CD4-positive, alpha-beta T cell treated with Interleukin-15 for 4 hours (primary cell): ENCODE measurements around the gene CHD5.
"Not testable (repeated sequence)": the region's sequence is repeated elsewhere in the genome, so short reads cannot be mapped to it uniquely, and the experiment has no call there.

Experiments
- DNase-seq: peaks from one replicate; pipeline ENCODE4 v3.0.0-alpha.2; 2020; ENCODE audit warnings: low spot score

The CHD5 gene

DNA sequence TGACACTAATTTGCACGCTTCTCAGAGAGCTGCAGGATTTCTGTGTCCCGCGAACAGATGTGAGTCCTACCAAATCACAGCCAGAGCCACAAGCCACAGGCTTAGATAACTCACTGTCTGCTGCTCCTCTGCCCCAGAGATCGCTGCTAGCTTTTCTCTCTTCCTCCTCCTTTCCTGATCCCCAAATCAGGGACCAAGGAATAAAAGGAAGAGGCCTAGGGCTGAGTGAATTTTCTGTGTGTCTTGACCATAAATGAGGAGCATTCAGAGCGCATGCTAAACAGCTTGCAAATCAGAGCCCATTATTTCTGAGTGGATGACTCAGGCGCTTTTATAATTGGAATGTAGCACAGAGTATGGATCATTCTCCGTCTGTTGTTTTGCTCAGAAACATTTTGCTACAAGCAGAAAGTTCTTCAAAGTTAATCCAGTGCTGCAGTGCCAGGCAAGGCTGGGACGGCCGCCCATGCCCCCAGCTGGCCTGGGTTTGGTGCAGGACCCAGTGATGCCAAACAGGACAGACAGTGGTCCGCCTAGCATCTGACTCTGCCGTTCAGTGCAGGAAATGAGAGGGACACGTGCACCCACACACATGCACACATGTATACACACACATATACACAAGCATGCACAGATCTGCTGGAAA, 96.2 kb downstream of the CHD5 start:
- DNase-seq, result no peak

DNA sequence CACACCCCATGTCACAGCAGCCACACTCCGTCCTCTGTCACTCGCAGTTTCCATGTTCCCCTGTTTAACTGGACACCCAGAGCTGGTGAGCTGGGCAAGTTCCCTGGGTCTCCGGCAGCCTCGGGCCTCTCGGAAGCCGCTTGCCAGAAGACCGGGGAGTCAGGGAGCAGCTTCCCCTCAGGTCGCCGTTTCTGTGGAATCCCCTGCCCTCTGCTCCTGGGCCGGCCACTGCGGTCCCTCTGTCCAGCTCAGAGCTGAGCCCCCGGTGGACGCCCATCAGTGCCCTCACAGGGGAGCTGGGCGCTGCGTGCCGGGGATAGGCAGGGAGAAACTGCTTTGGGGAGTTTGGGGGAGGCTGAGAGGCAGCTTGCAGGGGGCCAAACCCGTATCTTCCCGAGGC, 96.7 kb downstream of the CHD5 start:
- no peak for DNase-seq

DNA sequence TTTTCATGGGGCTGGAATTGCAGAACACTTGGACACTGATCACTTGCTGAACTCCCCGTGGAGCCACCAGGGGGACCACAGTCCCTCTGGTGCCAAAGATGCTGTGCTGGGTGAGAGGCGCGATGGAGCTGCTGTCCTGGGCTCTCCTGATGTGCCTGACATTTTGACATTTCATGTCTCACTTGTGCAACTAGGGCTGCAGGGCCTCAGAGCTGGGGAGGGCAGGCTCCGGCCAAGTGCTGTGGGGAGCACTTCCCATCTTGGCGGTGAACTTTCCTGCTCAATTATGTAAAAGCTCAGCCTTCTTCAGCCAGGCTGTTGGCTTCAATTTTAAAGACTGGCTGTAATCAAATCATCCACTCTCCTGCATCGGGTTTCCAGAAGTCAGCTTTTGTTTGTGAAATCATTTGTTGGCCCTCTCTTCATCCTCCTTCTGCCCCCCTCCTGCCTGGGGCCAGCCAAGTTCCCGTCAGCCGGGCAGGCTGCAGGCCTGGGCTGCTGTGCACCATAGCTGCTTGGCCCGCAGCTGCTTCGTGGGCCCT, 97.6 kb downstream of the CHD5 start:
- no peak for DNase-seq

DNA sequence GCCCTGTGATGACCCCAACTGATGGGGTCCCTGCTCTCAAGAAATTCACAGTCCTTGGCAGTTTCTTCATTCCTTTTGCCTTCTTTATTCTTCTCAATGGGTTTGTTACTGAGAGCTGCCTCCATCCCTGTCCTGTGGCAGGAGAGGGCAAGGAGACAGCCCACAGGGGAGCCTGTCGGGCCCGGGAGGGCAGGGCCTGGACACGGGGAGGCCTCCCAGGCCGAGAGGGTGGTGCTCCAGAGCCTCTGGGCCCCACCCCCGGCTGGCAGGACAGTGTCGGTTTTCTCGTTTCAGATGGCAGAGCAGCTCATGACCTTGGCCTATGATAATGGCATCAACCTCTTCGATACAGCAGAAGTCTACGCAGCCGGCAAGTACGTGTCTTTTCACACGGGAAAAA, 98.2 kb downstream of the CHD5 start:
- no peak for DNase-seq

DNA sequence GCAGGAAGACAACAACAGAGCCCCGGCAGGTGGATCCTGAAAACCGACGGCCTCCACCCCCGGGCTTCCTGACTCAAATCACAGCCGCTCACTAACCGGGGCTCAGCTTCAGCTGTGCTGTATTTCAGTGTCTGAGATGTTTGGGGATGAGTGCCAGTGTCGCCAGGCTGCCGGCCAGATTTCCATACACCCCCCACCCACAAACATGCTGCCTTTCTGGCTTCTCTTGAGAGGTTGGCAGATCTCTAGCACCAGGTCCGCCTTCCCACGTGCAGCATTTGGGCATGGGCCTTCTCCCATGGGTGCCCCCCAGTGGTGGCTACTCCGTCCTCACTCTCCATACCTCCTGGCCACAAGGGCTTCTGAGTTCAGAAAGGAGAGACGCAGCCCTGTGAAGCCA, 99.7 kb downstream of the CHD5 start:
- no peak for DNase-seq

DNA sequence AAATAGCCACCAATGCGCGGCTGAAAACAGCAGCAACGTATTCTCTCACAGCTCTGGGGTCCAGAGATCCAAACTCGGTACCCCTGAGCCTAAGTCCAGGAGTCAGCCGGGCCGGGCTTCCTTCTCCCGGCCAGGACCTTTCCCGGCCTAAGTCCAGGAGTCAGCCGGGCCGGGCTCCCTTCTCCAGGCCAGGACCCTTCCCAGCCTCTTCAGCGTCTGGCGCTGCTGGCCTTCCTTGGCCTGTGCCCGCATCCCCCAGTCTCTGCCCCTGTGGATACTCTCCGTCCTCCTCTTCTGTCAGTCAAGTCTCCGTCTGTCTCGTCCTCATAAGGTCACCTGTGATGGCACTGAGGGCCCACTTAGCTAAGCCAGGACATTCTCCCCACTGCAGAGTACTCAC, 102.2 kb downstream of the CHD5 start:
- no peak for DNase-seq

DNA sequence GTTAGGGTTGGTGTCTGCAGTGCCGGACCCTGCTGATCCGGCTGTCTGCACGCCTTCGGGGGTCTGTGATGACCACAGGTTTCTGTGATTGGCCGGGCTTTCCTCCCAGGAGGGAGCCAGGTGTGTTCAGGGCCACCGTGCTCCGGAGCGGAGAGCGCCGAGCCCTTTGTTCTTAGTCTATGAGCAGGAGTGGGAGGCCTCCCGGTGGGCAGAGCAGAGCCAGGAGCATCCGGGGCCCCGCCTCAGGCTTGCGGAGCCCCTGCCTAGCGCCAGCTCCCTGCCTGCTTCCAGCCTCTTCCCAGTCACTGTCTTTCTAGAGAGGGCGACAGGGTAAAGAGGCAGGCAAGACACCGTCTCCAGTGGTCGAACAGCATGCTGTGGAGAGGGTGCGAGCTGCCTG, 102.6 kb downstream of the CHD5 start:
- DNase-seq, result no peak

DNA sequence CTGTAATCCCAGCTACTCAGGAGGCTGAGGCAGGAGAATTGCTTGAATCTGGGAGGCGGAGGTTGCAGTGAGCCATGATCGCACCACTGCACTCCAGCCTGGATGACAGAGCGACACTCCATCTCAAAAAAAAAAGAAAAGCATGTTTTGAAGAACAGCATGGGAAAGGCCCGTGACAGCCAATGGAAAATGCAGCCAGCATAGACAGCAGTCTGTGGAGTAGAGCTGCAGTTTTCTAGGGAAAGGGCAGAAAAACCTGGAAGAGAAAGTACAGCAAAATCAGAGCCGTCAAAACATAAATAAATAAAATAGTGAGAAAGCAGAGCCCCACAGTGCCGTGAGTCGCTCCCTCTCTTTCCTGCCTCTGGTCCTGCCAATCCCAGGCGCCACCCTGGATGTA, 103.1 kb downstream of the CHD5 start:
- not testable (repeated sequence) for DNase-seq

DNA sequence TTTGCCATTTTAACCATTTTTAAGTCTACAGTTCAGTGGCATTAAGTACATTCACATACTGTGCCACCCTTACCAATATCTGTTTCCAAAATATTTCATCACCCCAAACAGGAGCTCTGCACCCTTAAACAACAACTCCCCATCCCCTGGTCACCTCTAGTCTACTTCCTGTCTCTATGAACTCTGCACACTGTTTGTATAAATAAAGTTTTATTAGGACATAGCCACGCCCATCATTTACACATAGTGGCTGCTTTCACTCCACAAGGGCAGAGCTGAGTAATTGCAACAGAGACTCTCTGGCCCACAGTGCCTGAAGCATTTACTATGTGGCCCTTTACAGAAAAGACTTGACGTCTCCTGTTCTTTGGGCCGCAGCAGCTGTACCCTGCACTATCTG, 104.4 kb downstream of the CHD5 start:
- DNase-seq, result no peak

DNA sequence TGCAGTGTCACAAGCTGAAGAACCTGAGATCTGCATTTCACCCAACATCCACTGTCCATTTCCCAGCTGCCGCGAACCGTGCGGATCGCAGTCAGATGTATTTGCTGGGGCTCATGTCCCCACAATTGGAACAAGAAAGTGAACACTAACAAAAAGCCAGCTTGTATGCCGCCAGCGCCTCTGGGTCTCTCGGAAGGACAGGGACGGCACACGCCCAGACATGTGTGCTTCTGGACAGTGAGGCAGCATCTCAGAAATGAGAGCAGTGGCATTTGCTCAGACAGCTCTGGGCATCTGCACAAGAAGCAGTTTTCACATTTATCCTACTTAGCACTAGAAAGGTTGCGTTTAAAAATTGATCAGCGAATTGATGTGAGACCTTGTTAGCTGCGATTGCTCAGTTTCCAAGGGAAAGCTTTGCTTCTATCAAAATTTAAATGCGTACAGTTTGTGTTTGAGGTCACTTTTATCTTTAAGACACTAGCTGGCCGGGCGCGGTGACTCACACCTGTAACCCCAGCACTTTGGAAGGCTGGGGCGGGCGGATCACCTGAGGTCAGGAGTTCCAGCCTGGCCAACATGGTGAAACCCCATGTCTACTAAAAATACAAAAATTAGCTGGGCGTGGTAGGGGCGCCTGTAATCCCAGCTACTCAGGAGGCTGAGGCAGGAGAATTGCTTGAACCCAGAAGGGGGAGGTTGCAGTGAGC, 105.8 kb downstream of the CHD5 start:
- no peak for DNase-seq

DNA sequence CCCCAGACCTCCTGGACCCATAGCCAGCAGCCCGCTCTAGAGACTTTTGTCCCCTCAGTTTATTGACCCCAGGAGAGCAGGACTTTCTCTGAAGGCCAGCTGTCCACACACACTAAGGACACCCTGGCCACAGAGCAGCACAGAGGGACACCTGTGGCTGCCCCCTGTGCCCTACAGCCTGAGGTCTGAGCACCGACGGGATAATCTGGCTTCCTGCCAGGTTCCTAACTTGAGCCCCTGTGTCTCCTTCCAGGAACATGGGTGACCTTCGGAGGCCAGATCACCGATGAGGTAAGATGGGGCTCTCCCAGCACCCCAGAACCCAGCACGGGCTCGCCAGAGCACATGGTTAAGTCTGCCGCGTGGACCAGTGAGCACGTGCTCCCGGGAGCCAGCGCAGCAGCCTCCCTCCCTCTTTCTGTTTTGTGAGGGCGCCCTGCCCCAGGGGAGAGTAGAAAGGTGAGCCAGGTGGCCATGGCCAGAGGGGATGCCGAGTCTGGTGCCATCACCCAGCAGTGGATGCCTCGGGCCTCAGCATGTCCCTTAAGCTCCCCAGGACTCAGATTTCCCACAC, 106.6 kb downstream of the CHD5 start:
- DNase-seq, result no peak

DNA sequence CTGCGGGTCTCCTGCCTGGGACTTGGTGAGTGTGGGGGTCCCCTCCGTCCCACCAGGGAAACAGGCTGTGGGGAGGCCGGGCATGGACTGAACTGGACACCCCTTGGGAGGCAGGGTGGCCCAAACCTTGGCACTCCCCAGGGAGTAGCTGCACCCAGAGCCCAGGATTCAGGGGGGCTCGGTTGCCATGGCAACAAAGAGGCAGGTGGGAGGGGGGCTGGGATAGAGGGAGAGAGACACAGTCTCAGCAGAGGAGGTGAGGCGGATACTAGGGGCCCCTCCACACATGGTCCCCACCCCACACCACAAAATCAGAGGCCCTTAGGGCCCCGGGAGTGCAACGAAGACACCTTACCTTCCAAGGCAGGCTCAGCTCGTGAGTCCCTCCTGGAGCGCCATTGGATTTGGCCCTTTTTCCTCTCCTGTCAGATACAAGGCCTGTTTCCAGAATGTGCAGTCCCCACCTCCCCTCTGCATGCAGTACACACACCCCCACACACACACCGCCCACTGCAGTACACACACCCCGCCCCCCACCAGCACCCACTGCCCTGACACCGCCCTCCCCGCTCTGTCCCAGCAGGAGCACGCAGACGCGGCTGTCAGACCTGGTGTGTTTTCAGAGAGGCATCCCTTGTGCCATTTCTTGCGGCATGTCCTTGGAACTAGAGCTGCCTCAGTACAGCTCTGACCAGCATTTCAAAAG, 107.2 kb downstream of the CHD5 start:
- DNase-seq, result no peak

DNA sequence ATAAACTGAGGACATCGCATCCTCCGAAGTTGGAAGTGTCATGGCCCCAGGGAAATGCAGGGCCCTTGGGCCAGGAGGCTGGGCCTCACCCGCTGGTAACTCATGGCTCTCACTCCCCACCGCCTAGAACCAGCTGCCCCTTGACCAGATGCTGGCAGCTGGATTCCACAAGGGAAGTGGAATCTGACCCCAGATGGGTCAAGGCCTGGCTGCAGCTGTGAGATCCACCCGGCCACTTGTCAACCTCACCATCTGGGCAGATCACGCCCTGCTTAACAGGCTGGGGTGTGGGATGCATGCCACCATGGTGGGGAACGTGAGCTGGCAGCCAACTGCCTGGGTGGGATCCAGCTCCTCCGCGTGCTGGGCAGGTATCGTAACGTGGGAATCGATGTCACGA, 108.9 kb downstream of the CHD5 start:
- no peak for DNase-seq

DNA sequence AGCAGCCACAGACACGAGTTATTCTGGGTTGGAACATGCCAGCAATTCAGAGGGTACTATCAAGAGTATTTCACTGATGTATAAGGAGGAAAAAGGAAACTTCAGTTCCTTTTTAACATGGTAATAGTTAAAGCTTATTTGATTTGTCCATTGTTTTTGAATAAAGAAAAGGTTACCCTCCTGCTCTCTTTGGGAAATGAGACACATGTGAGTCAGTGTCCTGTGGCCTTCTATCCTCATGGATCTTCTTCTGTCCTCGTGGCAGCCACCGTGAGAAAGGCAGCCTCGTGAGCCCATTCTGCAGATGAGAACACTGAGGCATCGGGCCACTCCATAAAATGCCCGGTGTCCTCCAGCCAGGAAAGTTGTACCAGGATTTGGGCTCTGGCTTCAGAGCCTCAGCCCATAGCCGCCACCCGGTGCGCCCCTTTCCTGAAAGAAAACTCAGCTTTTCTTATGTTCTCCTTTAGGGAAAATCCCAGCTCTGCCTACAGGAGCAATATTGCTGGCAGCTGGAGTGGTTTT, 109.6 kb downstream of the CHD5 start:
- no peak for DNase-seq

DNA sequence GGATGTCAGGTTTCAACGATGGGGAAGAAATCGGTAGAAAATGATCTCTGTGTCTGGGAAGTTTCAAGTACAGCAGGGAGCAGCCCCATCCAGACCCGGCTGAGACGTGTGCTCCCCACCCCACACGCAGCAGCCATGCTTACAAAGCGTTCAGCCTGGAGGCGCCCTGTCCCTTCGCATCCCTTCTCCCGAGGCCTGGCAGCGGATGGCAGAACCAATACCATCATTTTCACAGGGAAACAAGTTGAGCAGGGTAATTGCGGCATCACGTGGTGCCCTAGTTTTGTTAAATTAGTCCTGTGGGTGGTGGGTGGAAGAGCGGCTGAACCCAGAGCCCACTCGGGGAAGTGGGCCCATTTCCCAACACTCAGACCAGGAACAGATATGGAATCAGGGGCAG, 110.5 kb downstream of the CHD5 start:
- no peak for DNase-seq

DNA sequence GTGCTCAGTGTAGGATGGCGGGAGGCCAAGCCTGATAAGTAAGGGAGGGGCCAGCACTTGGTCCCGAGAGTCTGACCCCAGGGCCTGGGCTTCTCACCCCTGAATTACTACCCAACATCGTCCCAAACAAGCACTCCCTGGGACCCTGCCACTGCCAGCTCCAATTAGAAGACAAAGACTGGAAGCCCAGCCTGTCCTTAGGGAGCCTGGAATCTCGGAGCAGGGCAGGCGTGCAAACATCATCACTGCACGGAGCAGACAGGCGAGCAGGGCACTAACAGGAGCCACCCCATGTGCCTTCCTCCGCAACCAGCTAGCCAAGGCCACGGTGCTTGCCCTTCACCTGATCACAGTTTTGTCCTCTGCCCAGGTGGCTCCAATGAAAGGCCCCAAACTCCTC, 111.2 kb downstream of the CHD5 start:
- DNase-seq, result no peak

DNA sequence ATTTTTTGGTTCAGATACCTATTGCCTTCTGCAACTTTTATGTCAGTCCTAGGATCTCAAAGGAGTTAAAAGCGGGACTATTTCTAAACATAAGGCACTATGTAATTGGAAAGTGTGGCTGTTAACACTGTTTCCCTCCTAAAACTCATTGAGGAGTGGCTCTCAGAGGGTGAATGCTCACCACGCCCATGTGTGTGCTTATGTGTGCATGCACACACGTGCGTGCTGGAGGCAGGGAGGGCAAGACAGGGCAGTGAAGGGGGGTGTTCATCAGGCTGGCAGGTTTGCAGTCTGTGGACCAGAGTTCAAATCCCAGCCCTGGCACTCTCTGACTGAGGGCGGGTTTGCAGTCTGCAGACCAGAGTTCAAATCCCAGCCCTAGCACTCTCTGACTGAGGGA, 112.0 kb downstream of the CHD5 start:
- DNase-seq, result no peak

DNA sequence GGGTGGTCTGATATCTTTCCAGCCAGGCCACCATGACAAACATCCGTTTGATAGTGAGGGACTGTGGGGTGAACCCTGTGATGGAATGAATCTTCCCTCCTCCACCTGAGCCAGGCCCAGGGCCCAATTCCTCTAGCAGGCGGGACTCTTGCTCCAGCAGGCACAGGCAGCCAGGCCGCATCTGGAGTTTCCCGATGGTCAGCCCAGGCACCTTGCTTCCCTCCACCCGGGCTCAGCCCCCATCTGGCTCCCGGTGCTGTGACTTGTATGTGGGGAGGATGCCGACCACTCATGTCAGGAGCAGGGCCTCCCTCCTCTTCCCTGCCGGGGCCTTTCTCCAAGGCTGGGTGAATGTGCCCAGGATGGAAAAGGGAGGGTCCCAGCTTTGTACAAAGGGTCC, 113.4 kb downstream of the CHD5 start:
- no peak for DNase-seq

DNA sequence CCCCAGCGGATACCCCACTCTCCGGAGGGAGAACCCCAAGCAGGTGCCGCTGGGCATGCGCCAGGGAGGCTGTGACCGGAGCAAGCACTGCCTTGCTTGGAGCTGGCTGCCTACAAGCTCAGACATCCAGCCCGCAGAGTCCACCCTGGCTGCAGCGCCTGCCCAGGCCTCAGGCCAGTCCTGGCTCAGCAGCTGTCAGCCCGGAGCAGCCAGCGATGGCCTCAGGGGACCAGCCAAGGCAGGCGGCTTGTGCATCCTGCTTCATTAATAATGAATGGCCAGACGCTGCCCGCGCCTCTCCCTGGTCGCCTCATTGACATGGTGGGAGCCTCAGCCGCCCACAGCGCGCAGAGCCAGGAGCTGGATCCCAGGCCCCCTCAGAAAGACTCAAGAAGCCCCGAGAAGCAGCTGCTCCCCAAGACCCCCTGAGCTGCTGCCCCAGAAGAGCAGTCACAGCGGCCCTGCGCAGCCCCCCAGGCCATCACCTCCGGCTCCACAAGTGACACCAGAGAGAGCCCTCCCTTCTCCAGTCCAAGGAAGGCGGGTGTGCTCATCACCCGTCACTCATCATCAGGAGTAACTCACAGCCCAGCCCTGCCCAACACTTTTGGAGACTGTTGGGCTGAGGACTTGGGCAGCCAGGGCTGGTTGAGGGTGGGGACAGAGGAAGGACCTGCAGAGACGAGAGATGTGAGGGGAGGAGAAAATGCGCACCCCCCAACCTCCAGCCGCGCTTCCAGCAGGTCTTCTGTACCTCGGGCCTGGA, 114.8 kb downstream of the CHD5 start:
- no peak for DNase-seq

DNA sequence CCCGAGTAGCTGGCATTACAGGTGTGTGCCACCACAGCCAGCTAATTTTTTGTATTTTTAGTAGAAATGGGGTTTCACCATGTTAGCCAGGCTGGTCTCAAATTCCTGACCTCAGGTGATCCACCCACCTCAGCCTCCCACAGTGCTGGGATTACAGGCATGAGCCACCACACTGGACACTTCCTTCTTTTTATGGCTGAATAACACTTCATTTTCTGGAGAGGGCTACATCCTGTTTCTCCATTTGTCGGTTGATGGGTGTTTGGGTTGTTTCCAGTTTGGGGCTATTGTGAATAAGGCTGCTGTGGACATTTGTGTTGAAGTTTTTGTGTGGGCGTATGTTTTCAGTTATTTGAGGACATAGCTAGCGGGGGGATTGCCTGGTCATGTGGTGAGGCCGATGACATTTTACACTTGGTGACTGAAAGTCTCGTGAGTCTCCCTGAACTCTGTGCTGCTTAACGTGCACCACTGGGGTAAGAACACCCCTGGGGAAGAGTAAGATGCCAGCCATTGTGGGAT, 116.5 kb downstream of the CHD5 start:
- DNase-seq, result not testable (repeated sequence)

DNA sequence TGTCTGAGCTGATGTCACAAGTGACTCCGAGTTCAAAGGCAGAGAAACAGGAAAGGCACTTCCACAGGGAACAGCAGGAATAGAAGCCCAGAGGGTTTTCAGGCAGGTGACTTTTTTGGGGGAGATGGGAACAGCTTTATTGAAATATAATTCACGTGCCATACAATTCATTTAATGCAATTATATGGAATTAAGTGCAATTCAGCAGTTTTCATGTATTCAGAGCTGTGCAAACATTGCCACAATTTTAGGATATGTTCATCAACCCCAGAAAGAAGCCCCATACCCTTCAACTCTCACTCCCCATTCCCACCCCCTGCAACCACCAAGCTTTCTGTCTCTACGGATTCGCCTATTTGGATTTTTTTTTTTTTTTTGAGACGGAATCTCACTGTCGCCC, 117.5 kb downstream of the CHD5 start:
- DNase-seq, result no peak

DNA sequence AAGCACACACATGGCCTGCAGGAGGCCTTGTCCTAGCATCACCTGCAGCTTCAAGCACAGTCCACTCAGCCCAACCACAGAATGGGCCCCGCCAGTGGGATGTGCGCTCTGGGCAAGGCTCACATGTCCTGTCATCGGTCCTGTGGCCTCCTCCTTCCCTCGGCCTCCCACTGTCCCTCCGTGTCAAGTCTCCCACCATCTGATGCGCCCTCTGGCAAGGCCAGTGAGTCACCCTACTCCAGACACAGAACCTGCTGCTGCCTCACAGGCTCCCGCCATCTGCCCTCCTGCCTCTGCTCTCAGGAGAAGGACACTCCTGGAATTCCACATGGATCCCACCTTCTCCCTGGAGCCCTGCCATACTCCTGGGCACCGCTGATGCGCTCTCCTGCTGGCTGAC, 120.3 kb downstream of the CHD5 start:
- no peak for DNase-seq
